GM21619 (cell line): ENCODE measurements around the gene NOVA2.

Experiments used
- ATAC-seq: cut with Tn5 transposase; IDR thresholded peaks from one replicate; pipeline ENCODE4 v1.9.1; 2021; ENCODE audit not compliant: unreplicated experiment

NOVA2 gene

GRCh38 chr19:46002678-46003275 is 29.1 kb upstream of the NOVA2 start:
- ATAC-seq, result no peak

GRCh38 chr19:46000491-46001246 is 27.0 kb upstream of the NOVA2 start:
- ATAC-seq, result no peak

GRCh38 chr19:45999653-46000121 is 26.0 kb upstream of the NOVA2 start:
- ATAC-seq, result no peak

GRCh38 chr19:45998834-45999233 is 25.2 kb upstream of the NOVA2 start:
- ATAC-seq, result no peak

- no peak for ATAC-seq
These were observed 23.3 kb upstream of the NOVA2 start for GRCh38 chr19:45996933-45997332.

GRCh38 chr19:45995715-45996385 is 22.2 kb upstream of the NOVA2 start:
- ATAC-seq, result no peak

GRCh38 chr19:45994998-45995714 is 21.5 kb upstream of the NOVA2 start, which contains the start of gene CCDC61:
TSS of gene CCDC61 (plus strand) at chr19:45995467. CDS start at chr19:46003019, 7,552 bp downstream.
- peak; percentile 95 for ATAC-seq

- no peak for ATAC-seq
These were observed 20.9 kb upstream of the NOVA2 start for GRCh38 chr19:45994456-45994997.

- ATAC-seq, result no peak
These were observed 16.6 kb upstream of the NOVA2 start for GRCh38 chr19:45990113-45990728.

GRCh38 chr19:45985321-45985720 is 11.7 kb upstream of the NOVA2 start:
- ATAC-seq, result no peak

- no peak for ATAC-seq
These were observed 7.7 kb upstream of the NOVA2 start for GRCh38 chr19:45981350-45981749.

GRCh38 chr19:45978156-45978555 is 4.5 kb upstream of the NOVA2 start:
- ATAC-seq, result no peak

- no peak for ATAC-seq
These were observed 2.5 kb upstream of the NOVA2 start for GRCh38 chr19:45976178-45976577.

GRCh38 chr19:45975306-45976070 is 1.8 kb upstream of the NOVA2 start:
- ATAC-seq, result no peak

- no peak for ATAC-seq
These were observed 621 bp downstream of the NOVA2 start for GRCh38 chr19:45972947-45973540.

GRCh38 chr19:45972081-45972946 is 1.4 kb downstream of the NOVA2 start:
- ATAC-seq, result no peak

GRCh38 chr19:45971260-45971902 is 2.3 kb downstream of the NOVA2 start:
- ATAC-seq, result no peak

- no peak for ATAC-seq
These were observed 4.0 kb downstream of the NOVA2 start for GRCh38 chr19:45969676-45970075.
